Bronchial epithelial cell (primary cell): ENCODE data around the gene HTT. TPM values are rescaled to one million over a fixed set of nuclear protein-coding genes. Genes with fewer than 3 reads are reported as not detected.

Experiments
- DNase-seq: peaks from one replicate; pipeline ENCODE4 v3.0.0-alpha.2; 2010; ENCODE audit warnings: low read depth
- FAIRE-seq: peaks from 2 replicates; lab custom pipeline; 2011; peaks lifted over from hg19 to GRCh38; lab: Jason Lieb, UNC
- H3K27me3 ChIP-seq: 2 replicates; pipeline ENCODE4 v1.5.1; 2011; ENCODE audit warnings: low read length; ENCODE audit not compliant: control insufficient read depth, insufficient read depth
- H3K36me3 ChIP-seq: 2 replicates; pipeline ENCODE4 v1.5.1; 2011; ENCODE audit warnings: low read length; ENCODE audit not compliant: control insufficient read depth, insufficient read depth
- H3K4me3 ChIP-seq: 2 replicates; pipeline ENCODE4 v1.5.1; 2011; ENCODE audit warnings: mild to moderate bottlenecking, low read depth, low read length, control low read depth
- total RNA-seq: library from RNA; depleted of rRNA; stranded (reverse); fragments of >200 nt; gene quantifications from 2 replicates; pipeline ENCODE4 v1.2.1, GENCODE V29; 2014
- TF ChIP-seq, protein P1 (sequence below): IDR thresholded peaks from 2 replicates; pipeline ENCODE4 v1.5.1; 2011; ENCODE audit warnings: mild to moderate bottlenecking, moderate library complexity, low read length, control low read depth, inconsistent platforms; ENCODE audit not compliant: insufficient read depth, severe bottlenecking

HTT gene
- total RNA-seq, 1 donor from 2014 or later = 24.0 TPM

DNA sequence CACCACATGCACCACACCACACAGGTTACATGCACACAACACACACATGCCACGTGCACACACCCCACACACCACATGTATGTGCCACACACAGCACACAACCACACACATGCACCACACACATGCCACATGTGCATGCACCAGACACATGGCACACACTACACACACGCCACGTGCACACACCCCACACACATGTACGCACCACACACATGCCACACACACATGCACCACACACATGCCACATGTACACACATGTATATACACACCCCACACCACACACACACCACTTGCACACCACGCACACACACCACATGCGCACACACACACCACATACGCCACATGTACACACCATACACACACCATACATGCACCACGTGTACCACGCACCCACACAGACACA is 154.8 kb downstream of the HTT start:
- FAIRE-seq = peak; percentile 99
- Histone ChIP-seq H3K27me3 (no peaks in the 10 kb centered on the region), H3K36me3 (peaks cover 22% of the 10 kb centered on the region), H3K4me3 (no peak overlapping the region)
- TF ChIP-seq, protein P1, sequence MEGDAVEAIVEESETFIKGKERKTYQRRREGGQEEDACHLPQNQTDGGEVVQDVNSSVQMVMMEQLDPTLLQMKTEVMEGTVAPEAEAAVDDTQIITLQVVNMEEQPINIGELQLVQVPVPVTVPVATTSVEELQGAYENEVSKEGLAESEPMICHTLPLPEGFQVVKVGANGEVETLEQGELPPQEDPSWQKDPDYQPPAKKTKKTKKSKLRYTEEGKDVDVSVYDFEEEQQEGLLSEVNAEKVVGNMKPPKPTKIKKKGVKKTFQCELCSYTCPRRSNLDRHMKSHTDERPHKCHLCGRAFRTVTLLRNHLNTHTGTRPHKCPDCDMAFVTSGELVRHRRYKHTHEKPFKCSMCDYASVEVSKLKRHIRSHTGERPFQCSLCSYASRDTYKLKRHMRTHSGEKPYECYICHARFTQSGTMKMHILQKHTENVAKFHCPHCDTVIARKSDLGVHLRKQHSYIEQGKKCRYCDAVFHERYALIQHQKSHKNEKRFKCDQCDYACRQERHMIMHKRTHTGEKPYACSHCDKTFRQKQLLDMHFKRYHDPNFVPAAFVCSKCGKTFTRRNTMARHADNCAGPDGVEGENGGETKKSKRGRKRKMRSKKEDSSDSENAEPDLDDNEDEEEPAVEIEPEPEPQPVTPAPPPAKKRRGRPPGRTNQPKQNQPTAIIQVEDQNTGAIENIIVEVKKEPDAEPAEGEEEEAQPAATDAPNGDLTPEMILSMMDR = no peak
- no peak for DNase-seq

DNA sequence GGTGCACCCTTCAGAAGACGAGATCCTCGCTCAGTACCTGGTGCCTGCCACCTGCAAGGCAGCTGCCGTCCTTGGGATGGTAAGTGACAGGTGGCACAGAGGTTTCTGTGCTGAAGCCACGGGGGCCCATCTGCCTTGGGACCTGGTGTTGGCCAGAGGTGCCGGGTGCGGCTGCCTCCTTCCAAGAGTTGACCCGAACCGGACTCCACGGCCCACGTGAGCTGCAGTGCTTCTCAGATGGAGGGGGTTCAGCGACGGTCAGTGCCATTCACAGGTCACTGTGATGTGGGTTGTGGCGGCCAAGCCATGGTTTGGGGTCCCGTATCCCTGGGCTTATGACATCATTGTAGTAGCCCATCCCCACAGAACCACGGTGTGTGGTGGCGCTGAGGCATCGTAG is 155.5 kb downstream of the HTT start:
- no peaks in the 10 kb centered on the region for H3K27me3 ChIP-seq
- FAIRE-seq (peak; percentile 13), DNase-seq (no peak)
- H3K4me3 ChIP-seq = no peak overlapping the region
- peaks cover 26% of the 10 kb centered on the region for H3K36me3 ChIP-seq
- TF ChIP-seq, protein P1 = no peak

DNA sequence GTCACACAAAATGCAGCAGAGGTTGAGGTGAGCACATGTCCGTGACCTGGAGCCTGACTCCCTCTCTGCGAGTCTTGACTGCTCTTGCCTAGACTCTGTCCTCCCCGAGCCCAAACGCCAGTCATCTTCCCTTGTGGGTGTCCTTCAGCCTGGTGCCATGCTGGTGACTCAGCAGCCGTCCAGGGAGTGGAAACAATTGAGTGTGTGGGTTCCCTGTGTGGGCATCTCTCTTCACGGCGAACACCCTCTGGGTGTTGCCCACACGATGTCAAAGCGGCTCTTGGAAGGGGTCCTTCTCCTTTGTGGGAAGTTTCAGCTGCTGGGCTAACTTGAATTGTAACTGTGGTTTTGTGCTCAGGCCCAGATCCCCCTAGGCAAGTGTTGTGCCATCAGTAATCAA is 157.0 kb downstream of the HTT start:
- no peak overlapping the region for H3K4me3 ChIP-seq
- peaks cover 33% of the 10 kb centered on the region for H3K36me3 ChIP-seq
- TF ChIP-seq, protein P1 = no peak
- no peaks in the 10 kb centered on the region for H3K27me3 ChIP-seq
- DNase-seq = no peak
- no peak for FAIRE-seq

DNA sequence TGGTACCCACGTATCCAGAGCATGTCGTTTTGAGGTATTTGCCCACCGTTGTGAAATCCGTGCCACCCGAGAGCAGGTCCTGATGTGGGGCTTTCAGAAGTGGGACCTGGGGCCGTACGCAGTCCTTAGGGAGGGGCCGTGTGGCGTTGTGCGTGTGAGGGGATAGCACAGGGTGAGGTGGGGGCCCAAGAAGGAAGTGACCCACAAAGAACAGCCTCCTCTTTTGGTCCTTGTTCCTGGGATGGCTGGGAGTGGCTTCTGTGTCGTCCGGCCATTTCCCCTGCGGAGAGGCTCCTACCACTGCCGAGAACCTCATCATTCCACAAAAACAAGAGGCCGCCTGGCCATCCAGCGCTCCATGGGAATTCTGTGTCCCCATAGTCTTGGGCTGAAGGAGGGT is 157.5 kb downstream of the HTT start:
- TF ChIP-seq, protein P1 = no peak
- Histone ChIP-seq H3K27me3 (no peaks in the 10 kb centered on the region), H3K36me3 (peaks cover 33% of the 10 kb centered on the region), H3K4me3 (no peak overlapping the region)
- DNase-seq = no peak
- FAIRE-seq = peak; percentile 36

DNA sequence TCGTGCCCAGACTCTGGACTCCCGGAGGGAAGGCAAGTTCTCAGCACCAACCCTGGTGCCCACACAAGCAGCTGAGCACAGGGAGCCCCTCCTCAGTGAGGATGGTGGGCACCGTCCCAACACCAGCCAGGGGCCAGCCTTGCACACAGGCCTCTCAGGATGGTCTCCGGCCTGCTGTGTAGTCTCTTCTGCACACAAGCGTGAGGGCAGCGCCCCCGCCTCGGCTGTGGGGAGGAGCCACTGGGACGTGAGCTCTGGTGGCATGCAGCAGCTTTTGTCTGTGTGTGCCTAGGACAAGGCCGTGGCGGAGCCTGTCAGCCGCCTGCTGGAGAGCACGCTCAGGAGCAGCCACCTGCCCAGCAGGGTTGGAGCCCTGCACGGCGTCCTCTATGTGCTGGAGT is 158.4 kb downstream of the HTT start:
- no peak for DNase-seq
- no peak for FAIRE-seq
- TF ChIP-seq, protein P1 = no peak
- H3K27me3 ChIP-seq = no peaks in the 10 kb centered on the region
- H3K36me3 ChIP-seq = peaks cover 31% of the 10 kb centered on the region
- H3K4me3 ChIP-seq = no peak overlapping the region

DNA sequence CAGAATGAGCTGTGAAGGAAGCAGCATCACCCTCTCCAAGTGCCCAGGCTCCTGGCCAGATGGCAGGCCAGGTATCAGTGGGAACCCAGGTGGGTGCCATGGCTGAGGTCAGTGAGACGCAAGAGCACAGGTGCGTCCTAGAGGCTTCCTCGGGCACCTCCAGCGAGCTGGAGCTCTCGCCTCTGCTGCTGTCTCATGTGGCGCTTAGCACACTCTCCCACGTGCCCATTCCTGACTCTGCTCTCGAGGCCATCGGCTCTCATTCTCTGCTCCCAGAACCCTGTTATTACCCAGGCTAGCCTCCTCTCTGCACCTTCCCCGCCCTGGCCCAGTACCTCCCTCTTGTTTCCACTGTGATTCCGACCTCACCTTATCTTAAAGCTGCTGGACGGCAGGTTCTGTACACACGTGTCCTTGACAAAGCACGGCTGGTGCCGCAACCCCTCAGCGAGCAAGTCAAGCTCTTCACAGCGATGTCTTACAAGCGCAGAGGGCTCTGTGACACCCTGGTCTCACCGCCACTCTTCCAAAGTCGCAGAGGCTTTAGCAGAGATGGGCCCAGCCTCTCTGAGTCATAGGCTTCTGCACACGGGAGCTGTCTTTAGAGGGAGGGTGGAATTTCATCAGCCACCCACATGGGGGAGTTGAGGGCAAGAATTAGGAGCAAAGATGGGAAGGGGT is 159.1 kb downstream of the HTT start:
- no peak overlapping the region for H3K4me3 ChIP-seq
- no peak for FAIRE-seq
- H3K36me3 ChIP-seq = peaks cover 29% of the 10 kb centered on the region
- TF ChIP-seq, protein P1 = no peak
- no peaks in the 10 kb centered on the region for H3K27me3 ChIP-seq
- DNase-seq = peak; percentile 12
